Activated CD4-positive, alpha-beta memory T cell treated with anti-CD3 and anti-CD28 coated beads, Interleukin-2, amount 10 ng/mL, durations not matched to agents 7 days and 5 days (primary cell): Measurements from ENCODE around the gene COL25A1. TPM values are rescaled to one million over a fixed set of nuclear protein-coding genes. Genes with fewer than 3 reads are reported as not detected.

ENCODE experiments used
- CTCF ChIA-PET: fragments of 350-600 bp; sonication (Branson Sonifier 250); formaldehyde crosslinking; loops from one replicate; lab custom pipeline; 2021; ENCODE audit warnings: antibody characterized with exemption, inconsistent platforms; lab: Charles Lee
- POLR2A ChIA-PET: fragments of 350-600 bp; sonication (Branson Sonifier 250); formaldehyde crosslinking; loops from one replicate; lab custom pipeline; 2021; ENCODE audit warnings: antibody characterized with exemption; lab: Charles Lee
- DNase-seq: peaks from one replicate; pipeline ENCODE4 v3.0.0-alpha.2; 2020
- H3K27ac Mint-ChIP-seq: one replicate; pipeline ENCODE4 v1.8.0; 2021; ENCODE audit warnings: mild to moderate bottlenecking, mixed read lengths
- H3K27me3 Mint-ChIP-seq: one replicate; pipeline ENCODE4 v1.8.0; 2021; ENCODE audit warnings: mixed read lengths
- H3K36me3 Mint-ChIP-seq: one replicate; pipeline ENCODE4 v1.8.0; 2021; ENCODE audit warnings: low read depth, mixed read lengths
- H3K4me1 Mint-ChIP-seq: one replicate; pipeline ENCODE4 v1.8.0; 2021; ENCODE audit warnings: mixed read lengths
- H3K4me3 Mint-ChIP-seq: one replicate; pipeline ENCODE4 v1.8.0; 2021; ENCODE audit warnings: mild to moderate bottlenecking, mixed read lengths
- H3K9me3 Mint-ChIP-seq: one replicate; pipeline ENCODE4 v1.8.0; 2021; ENCODE audit warnings: mixed read lengths
- total RNA-seq, 2 experiments: library from RNA; stranded (reverse); gene quantifications; one replicate each; pipeline ENCODE4 v1.2.3, GENCODE V29; 2021

The COL25A1 gene
- total RNA-seq, 2 experiments from 2014 or later = not detected

DNA sequence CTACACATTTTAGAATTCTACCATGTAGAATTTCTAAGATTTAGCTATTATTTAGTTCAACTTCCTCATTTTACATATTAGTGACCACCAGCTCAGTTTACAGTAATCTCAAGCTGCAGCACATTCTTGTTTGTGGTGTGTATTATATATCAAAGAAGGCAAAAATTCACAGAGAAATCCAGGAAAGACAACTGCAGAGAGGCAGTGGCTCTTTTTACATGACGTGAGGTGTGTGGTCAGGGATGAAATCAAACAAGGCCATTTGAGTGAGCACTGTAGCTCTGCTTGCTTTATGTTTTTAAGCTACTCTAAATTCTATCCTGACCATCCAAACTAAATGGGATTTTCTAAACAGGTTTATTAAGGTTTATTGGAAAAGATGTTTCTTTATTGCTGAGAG is 71.1 kb downstream of the COL25A1 start:
- Mint-ChIP-seq H3K36me3 (no peaks in the 10 kb centered on the region), H3K9me3 (no peaks in the 10 kb centered on the region), H3K27me3 (peaks cover 8% of the 10 kb centered on the region), H3K27ac (no peak overlapping the region), H3K4me3 (no peak overlapping the region), H3K4me1 (no peaks in the 10 kb centered on the region)
- CTCF ChIA-PET = interaction anchor here (1.3 kb wide), 1 partner anchor 8 kb away, joined by 3 read pairs; no protein-coding TSS in a partner anchor
- DNase-seq = no peak
- POLR2A ChIA-PET = no interaction called here

DNA sequence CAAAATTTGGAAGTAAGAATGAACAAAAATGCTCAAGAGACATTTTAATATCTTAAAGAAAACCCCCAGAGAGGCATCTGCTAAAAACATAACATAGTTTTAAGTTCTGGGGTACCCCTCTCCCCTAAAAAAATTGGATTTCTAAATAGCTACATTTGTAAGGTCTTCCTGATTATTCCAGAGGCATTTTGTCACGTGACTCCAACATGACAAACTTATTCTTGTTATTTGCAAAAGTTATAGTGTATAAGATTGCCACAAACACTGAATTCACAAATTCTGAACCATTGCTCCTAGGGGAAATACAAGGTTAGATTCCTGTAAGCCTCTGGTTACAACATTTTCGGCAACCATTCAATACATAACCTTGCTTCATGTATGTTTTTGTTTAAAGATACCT is 73.4 kb downstream of the COL25A1 start:
- Mint-ChIP-seq H3K4me1 (no peaks in the 10 kb centered on the region), H3K27ac (no peak overlapping the region), H3K36me3 (no peaks in the 10 kb centered on the region), H3K27me3 (peaks cover 2% of the 10 kb centered on the region), H3K9me3 (no peaks in the 10 kb centered on the region), H3K4me3 (no peak overlapping the region)
- ChIA-PET POLR2A (no interaction called here), CTCF (no interaction called here)
- no peak for DNase-seq

DNA sequence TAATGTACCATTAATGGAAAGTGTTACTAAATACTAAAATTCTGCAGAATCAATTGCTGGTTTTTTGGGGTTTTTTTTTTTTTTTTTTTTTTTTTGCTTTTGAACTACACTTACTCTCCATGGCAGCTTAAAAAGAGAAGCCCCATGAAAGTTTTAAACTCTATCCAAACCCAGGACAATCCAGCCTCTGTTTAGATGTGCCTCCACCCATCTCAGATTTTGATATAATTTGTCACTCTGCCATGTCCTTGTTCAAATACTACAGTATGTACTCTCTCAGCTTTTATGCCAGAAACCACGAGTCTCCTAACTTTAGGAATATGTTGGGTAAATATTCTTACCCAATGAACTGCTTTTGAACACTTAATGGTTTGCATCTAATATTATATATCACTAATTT is 84.2 kb downstream of the COL25A1 start:
- no peak overlapping the region for H3K27ac Mint-ChIP-seq
- H3K36me3 Mint-ChIP-seq = no peaks in the 10 kb centered on the region
- H3K4me1 Mint-ChIP-seq = no peaks in the 10 kb centered on the region
- CTCF ChIA-PET = interaction anchor here (0.7 kb wide), 1 partner anchor 94 kb away, joined by 3 read pairs; no protein-coding TSS in a partner anchor
- H3K4me3 Mint-ChIP-seq = no peak overlapping the region
- H3K9me3 Mint-ChIP-seq = no peaks in the 10 kb centered on the region
- peaks cover 5% of the 10 kb centered on the region for H3K27me3 Mint-ChIP-seq
- POLR2A ChIA-PET = no interaction called here
- no peak for DNase-seq

DNA sequence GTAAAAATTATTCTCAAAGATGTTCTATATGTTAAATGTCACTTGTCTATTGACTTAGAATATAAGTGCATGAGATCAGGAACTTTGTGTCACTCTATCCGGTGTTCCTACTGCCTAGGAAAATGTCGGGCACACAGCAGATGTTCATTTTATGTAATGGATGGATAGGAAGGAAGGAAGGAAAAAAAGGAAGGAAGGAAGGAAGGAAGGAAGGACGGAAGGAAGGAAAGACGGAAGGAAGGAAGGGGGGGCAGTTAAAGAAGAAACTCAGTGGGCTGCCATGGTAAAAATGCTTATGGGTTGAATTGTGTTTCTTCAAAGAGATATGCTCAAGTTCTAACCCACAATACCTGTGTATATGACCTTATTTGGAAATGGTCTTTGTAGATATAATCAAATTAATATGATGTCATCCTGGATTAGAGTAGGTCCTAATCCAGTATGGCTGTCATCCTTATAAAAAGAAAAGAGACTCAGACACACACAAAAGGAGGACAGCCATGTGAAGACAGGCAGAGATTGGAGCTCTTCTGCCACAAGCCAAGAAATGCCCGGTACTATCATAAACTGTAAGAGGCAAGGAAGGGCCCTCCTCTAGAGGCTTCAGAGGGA is 86.3 kb downstream of the COL25A1 start:
- Mint-ChIP-seq H3K36me3 (no peaks in the 10 kb centered on the region), H3K4me1 (no peaks in the 10 kb centered on the region), H3K27ac (no peak overlapping the region), H3K4me3 (no peak overlapping the region), H3K27me3 (peaks cover 6% of the 10 kb centered on the region), H3K9me3 (no peaks in the 10 kb centered on the region)
- DNase-seq = no peak
- POLR2A ChIA-PET = no interaction called here
- CTCF ChIA-PET = no interaction called here

DNA sequence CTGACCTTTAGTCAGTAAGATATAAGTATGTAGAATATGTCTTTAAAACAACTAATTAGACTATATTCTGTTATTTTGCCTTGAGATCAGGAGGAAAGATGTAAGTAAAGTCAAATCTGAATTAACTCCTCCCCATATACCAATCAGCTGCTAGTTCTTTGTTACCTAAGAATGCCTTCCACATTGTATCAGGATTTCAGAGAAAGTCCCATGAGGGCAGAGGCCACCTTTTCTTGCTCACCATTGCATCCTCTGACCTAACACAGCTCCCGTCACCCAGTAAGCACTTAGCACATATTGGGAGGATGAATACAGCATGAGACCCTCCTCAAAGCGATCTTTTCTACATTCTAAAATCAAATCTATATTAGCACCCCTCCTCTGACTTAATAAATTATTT is 87.0 kb downstream of the COL25A1 start:
- H3K9me3 Mint-ChIP-seq = no peaks in the 10 kb centered on the region
- H3K27ac Mint-ChIP-seq = no peak overlapping the region
- no peak overlapping the region for H3K4me3 Mint-ChIP-seq
- DNase-seq = no peak
- POLR2A ChIA-PET = no interaction called here
- CTCF ChIA-PET = no interaction called here
- H3K27me3 Mint-ChIP-seq = peaks cover 6% of the 10 kb centered on the region
- no peaks in the 10 kb centered on the region for H3K36me3 Mint-ChIP-seq
- H3K4me1 Mint-ChIP-seq = no peaks in the 10 kb centered on the region

DNA sequence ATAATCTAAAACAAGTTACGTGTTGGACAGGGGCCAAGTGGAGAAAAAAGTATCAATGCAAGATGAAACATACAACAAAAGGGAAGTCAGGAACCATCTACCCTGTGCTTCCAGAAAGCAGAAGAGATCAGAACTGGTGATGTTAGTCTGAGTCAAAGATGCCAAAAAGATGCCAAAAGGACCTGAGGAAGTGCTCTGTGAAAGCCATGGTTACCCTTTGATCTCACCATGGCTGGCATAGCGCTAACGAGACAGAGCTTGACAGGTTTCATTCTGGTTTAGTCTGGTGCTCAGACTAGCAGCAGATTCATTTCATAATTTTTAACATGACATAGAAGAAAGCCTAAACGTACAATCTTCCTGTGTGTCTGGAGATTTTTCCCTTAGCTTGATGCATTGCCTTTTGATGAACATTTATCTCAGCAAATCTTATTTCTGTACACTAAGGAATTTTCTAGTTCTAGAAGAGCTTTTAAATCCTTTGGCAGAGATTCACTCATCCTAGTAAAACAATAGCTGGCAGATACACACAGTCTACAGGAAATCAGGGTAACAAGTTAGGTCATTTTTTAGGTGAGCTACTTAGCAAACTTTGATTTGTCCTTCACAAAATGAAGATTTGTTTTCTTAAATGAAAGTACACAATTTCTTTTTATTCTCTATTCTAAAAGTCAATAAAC is 87.7 kb downstream of the COL25A1 start:
- Mint-ChIP-seq H3K27ac (no peak overlapping the region), H3K4me1 (no peaks in the 10 kb centered on the region), H3K4me3 (no peak overlapping the region), H3K27me3 (peaks cover 9% of the 10 kb centered on the region), H3K9me3 (no peaks in the 10 kb centered on the region), H3K36me3 (no peaks in the 10 kb centered on the region)
- CTCF ChIA-PET = no interaction called here
- POLR2A ChIA-PET = no interaction called here
- DNase-seq = no peak

DNA sequence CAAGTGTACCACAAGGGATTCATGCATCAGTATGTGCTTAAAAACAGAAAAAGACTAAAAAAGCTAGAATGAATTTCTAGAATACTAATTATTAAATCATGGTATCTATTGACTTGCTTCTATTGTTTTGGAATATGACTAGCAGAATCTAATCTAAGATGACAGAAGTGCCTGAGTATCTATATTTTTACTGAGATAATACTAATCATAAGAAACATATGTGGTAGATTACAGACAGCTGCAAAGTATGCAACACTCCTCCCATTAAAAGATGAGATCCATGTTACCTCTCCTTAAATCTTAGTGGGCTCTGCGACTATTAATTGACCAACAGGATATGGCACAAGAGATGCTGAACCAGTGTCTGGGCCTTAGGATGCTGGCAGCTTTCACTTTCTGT is 89.4 kb downstream of the COL25A1 start:
- POLR2A ChIA-PET = no interaction called here
- H3K27ac Mint-ChIP-seq = no peak overlapping the region

DNA sequence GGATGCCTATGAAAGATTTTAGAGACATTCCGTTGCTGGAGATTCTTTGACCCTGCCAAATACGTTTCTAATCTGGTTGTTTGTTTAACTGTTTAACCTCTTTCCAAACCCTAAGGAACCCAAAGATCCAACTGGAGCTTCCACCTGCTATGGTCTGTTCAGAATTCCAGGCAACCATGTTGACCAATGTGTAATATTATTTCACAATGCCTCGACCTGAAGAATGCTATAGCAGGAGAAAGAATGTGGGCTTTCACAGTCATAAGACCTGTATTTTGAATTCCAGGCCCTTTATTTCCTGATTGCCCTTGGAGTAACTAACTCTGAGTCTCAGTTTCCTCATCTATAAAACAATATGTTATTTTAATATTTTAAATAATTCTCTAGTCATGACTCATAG is 90.8 kb downstream of the COL25A1 start:
- POLR2A ChIA-PET = no interaction called here
- no peaks in the 10 kb centered on the region for H3K36me3 Mint-ChIP-seq
- CTCF ChIA-PET = no interaction called here

More for the DNA sequence above, 89.4 kb downstream of the COL25A1 start:
- H3K4me3 Mint-ChIP-seq = no peak overlapping the region
- no peaks in the 10 kb centered on the region for H3K4me1 Mint-ChIP-seq
- CTCF ChIA-PET = no interaction called here
- DNase-seq = no peak
- H3K27me3 Mint-ChIP-seq = peaks cover 10% of the 10 kb centered on the region
- H3K9me3 Mint-ChIP-seq = no peaks in the 10 kb centered on the region
- H3K36me3 Mint-ChIP-seq = no peaks in the 10 kb centered on the region

DNA sequence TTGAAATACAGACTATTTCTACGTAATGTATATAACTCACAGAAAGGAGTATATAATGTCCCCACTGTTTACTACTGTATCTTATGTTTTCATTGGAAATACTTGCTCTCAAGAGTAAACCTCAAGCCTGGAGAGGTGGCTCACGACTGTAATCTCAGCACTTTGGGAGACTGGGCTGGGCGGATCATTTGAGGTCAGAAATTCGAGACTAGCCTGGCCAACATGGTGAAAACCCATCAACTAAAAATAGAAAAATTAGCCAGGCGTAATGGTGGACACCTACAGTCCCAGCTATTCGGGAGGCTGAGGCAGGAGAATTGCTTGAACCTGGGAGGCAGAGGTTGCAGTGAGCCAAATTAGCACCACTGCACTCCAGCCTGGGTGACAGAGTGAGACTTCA is 92.8 kb downstream of the COL25A1 start:
- POLR2A ChIA-PET = no interaction called here
- H3K27me3 Mint-ChIP-seq = peaks cover 16% of the 10 kb centered on the region
- no peak for DNase-seq
- no peaks in the 10 kb centered on the region for H3K4me1 Mint-ChIP-seq
- H3K4me3 Mint-ChIP-seq = no peak overlapping the region
- no peaks in the 10 kb centered on the region for H3K36me3 Mint-ChIP-seq
- no peak overlapping the region for H3K27ac Mint-ChIP-seq
- no peaks in the 10 kb centered on the region for H3K9me3 Mint-ChIP-seq
- CTCF ChIA-PET = no interaction called here

More for the DNA sequence above, 90.8 kb downstream of the COL25A1 start:
- no peaks in the 10 kb centered on the region for H3K4me1 Mint-ChIP-seq
- peaks cover 14% of the 10 kb centered on the region for H3K27me3 Mint-ChIP-seq
- no peak for DNase-seq
- H3K27ac Mint-ChIP-seq = no peak overlapping the region
- no peak overlapping the region for H3K4me3 Mint-ChIP-seq
- H3K9me3 Mint-ChIP-seq = no peaks in the 10 kb centered on the region

DNA sequence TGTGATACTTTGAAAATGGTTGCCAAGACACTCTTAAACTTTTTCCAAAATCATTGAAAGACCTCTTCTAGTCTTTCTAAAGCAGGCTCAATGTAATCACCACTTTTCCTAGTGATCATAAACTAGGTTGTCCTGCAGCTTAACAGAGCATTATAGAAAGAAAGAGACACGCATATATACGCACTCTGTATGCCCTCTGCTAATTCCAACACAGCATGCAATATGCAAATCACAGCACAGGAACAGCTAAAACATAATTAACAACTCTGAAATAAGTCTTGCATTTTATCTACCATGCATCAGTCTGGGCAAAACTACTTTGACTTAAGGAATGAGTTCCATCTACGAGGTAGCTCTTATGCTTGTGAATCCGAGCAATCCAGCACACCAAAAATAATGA is 94.6 kb downstream of the COL25A1 start:
- Mint-ChIP-seq H3K4me3 (no peak overlapping the region), H3K9me3 (no peaks in the 10 kb centered on the region), H3K27me3 (peaks cover 16% of the 10 kb centered on the region), H3K27ac (no peak overlapping the region), H3K4me1 (no peaks in the 10 kb centered on the region), H3K36me3 (no peaks in the 10 kb centered on the region)
- no peak for DNase-seq
- POLR2A ChIA-PET = no interaction called here
- CTCF ChIA-PET = no interaction called here

DNA sequence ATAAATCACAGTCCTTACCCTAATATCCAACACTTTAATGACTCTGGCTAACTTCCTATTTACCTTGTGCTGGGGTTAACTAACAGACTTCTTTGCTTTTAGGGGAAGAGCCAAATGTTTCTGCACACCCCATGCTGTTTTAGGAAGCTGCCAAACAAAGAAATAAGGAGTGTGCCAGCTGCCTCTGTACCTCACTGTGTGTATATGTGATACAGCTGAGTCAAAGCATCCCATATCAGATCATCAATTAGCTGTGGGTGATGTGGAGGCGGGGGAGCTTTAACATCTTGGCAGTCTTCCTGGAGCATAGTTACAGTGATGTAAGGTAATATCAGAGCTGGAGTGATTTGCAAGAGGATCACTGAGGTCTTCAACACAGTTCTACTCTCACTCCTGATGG is 95.4 kb downstream of the COL25A1 start:
- Mint-ChIP-seq H3K27ac (no peak overlapping the region), H3K4me3 (no peak overlapping the region), H3K9me3 (no peaks in the 10 kb centered on the region), H3K36me3 (no peaks in the 10 kb centered on the region), H3K4me1 (no peaks in the 10 kb centered on the region), H3K27me3 (peaks cover 17% of the 10 kb centered on the region)
- DNase-seq = no peak
- ChIA-PET CTCF (no interaction called here), POLR2A (no interaction called here)

DNA sequence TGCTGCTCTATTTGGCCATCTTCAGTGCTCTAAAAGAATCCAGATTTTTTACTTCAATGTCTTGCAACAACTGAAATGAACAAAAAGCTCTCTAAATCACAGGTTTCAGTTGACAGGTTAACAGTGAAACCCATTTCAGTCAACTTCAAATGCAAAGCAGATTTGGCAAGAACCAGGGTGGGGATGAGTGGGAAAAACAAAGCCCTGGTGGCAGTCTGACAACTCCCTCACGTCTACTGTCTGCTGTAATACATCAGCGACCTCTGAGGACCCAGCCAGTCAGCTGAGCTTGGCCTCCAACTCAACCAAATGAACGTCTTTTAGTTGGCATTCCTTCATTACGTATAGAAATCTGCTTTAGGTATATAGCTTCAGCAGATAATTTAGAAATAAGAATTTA is 95.8 kb downstream of the COL25A1 start:
- no peak for DNase-seq
- H3K27me3 Mint-ChIP-seq = peaks cover 21% of the 10 kb centered on the region
- H3K36me3 Mint-ChIP-seq = no peaks in the 10 kb centered on the region
- H3K27ac Mint-ChIP-seq = no peak overlapping the region
- no peak overlapping the region for H3K4me3 Mint-ChIP-seq
- no peaks in the 10 kb centered on the region for H3K4me1 Mint-ChIP-seq
- ChIA-PET CTCF (no interaction called here), POLR2A (no interaction called here)
- no peaks in the 10 kb centered on the region for H3K9me3 Mint-ChIP-seq

DNA sequence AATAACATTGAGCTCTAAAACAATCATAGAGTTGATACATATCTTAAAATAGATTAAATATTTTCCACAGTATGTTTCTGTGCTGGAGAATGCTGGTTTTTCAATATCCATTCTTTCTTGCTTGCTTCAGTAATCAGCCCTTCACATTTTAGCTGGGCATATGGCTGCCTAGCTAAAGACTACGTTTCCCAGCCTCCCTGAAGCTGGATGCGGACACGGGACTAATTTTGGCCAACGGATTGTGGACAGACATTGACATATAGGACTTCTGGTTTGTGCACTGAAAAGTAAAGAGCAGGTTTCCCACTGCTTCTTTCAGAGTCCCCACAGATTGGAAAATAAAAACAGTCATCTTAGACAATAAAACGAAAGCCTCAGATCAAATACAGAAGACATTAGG is 97.3 kb downstream of the COL25A1 start:
- DNase-seq = no peak
- H3K4me1 Mint-ChIP-seq = no peaks in the 10 kb centered on the region
- no peaks in the 10 kb centered on the region for H3K9me3 Mint-ChIP-seq
- POLR2A ChIA-PET = no interaction called here
- no peaks in the 10 kb centered on the region for H3K36me3 Mint-ChIP-seq
- H3K27me3 Mint-ChIP-seq = peaks cover 23% of the 10 kb centered on the region
- no peak overlapping the region for H3K27ac Mint-ChIP-seq
- CTCF ChIA-PET = no interaction called here
- H3K4me3 Mint-ChIP-seq = no peak overlapping the region

DNA sequence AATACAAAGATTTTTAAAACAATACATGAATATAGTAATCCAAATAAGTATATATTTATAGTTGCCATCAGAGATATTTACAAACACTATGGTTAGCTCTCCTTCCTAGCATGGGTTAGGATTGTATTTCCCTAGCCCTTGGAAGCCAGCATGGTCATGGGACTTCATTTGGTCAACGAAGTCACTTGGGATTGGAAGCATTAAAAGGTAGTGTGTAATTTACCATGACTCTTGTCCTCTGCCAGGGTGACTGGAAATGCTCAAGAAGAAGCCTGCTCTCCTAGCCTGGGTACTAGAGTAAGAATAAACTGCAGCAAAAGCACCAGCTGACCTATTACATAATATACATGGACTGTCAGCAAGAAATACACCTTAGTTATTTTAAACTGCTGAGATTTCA is 102.9 kb downstream of the COL25A1 start:
- Mint-ChIP-seq H3K36me3 (no peaks in the 10 kb centered on the region), H3K9me3 (no peaks in the 10 kb centered on the region), H3K4me3 (no peak overlapping the region), H3K27me3 (peaks cover 15% of the 10 kb centered on the region), H3K27ac (no peak overlapping the region), H3K4me1 (no peaks in the 10 kb centered on the region)
- CTCF ChIA-PET = no interaction called here
- POLR2A ChIA-PET = no interaction called here
- DNase-seq = no peak
